MCF 10A (cell line): ENCODE results near the gene SERPINA3. TPM values are rescaled to one million over a fixed set of nuclear protein-coding genes. Genes with fewer than 3 reads are reported as not detected.
A peak's percentile ranks its signal among the peaks of the same experiment; 100 is the strongest.

Source experiments
- BruUV-seq: library from RNA; stranded (reverse); fragments of 400-500 nt; replicated peaks from 2 replicates; lab custom pipeline; 2021; lab: Mats Ljungman, UMichigan
- CTCF ChIA-PET: fragments of 300-600 bp; sonication (Branson Sonifier 250); formaldehyde crosslinking; extraction: SDS; loops from one replicate; lab custom pipeline; 2021; ENCODE audit warnings: antibody characterized with exemption, inconsistent platforms; lab: Yijun Ruan, JAX
- POLR2A ChIA-PET: fragments of 300-600, 350-650 bp; sonication (Branson Sonifier 250); formaldehyde crosslinking; extraction: SDS; loops from one replicate; lab custom pipeline; 2020; ENCODE audit warnings: antibody characterized with exemption, inconsistent platforms; lab: Yijun Ruan, JAX
- DNase-seq: peaks from one replicate; pipeline ENCODE4 v3.0.0-alpha.2; 2018; ENCODE audit not compliant: unreplicated experiment
- H3K27ac Mint-ChIP-seq: one replicate; pipeline ENCODE4 v1.8.0; 2022; ENCODE audit warnings: mild to moderate bottlenecking, low read depth, mixed read lengths; ENCODE audit not compliant: unreplicated experiment
- H3K27me3 Mint-ChIP-seq: one replicate; pipeline ENCODE4 v1.8.0; 2022; ENCODE audit warnings: mixed read lengths; ENCODE audit not compliant: insufficient read depth, unreplicated experiment
- H3K36me3 Mint-ChIP-seq: one replicate; pipeline ENCODE4 v1.8.0; 2022; ENCODE audit warnings: mild to moderate bottlenecking, moderate library complexity, mixed read lengths; ENCODE audit not compliant: insufficient read depth, unreplicated experiment
- H3K4me1 Mint-ChIP-seq: one replicate; pipeline ENCODE4 v1.8.0; 2022; ENCODE audit warnings: mixed read lengths; ENCODE audit not compliant: insufficient read depth, unreplicated experiment
- H3K4me3 Mint-ChIP-seq: one replicate; pipeline ENCODE4 v1.8.0; 2022; ENCODE audit warnings: mild to moderate bottlenecking, moderate library complexity, mixed read lengths; ENCODE audit not compliant: unreplicated experiment
- H3K9me3 Mint-ChIP-seq: one replicate; pipeline ENCODE4 v1.8.0; 2022; ENCODE audit warnings: mixed read lengths; ENCODE audit not compliant: unreplicated experiment
- intact Hi-C: fragments of 100-400 bp; cut with micrococcal nuclease; formaldehyde crosslinking; loops from 2 replicates; pipeline ENCODE4 v1.14.1; 2022
- total RNA-seq: library from RNA; stranded (reverse); gene quantifications from 2 replicates; pipeline ENCODE4 v1.2.3, GENCODE V29; 2022
- TF ChIP-seq, protein P1 (sequence below): fragments of 200-600 bp; IDR thresholded peaks from one replicate; pipeline ENCODE4 v1.8.0; 2022; ENCODE audit warnings: antibody characterized with exemption, mild to moderate bottlenecking; ENCODE audit not compliant: unreplicated experiment

SERPINA3 gene
- total RNA-seq, 1 experiment from 2014 or later = 44.5 TPM

DNA sequence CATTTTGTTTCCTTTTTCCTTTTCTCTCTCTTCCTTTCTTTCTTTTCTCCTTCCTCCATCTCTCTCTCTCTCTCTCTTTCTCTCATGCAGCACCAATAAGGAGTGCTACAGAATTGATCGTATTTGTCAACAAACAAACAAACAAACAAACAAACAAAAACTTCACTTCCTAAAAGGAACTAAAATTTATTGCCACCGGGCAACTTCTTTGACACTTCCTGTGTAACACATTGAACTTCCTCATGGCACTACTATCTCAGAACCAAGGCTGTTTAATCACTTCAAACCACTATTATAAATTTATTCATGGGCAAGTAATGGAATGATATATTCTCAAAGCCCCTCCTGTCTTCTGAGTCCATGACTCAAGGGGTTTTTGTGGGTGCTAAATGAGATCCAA is 51.3 kb downstream of the SERPINA3 start:
- BruUV-seq = no TSS peak
- Mint-ChIP-seq H3K4me3 (no peak overlapping the region), H3K4me1 (peaks cover 7% of the 10 kb centered on the region), H3K27ac (no peak overlapping the region), H3K36me3 (no peaks in the 10 kb centered on the region), H3K27me3 (no peaks in the 10 kb centered on the region), H3K9me3 (peaks cover 7% of the 10 kb centered on the region)
- ChIA-PET CTCF (no interaction called here), POLR2A (no interaction called here)
- intact Hi-C loops = no loop called here
- TF ChIP-seq, protein P1, sequence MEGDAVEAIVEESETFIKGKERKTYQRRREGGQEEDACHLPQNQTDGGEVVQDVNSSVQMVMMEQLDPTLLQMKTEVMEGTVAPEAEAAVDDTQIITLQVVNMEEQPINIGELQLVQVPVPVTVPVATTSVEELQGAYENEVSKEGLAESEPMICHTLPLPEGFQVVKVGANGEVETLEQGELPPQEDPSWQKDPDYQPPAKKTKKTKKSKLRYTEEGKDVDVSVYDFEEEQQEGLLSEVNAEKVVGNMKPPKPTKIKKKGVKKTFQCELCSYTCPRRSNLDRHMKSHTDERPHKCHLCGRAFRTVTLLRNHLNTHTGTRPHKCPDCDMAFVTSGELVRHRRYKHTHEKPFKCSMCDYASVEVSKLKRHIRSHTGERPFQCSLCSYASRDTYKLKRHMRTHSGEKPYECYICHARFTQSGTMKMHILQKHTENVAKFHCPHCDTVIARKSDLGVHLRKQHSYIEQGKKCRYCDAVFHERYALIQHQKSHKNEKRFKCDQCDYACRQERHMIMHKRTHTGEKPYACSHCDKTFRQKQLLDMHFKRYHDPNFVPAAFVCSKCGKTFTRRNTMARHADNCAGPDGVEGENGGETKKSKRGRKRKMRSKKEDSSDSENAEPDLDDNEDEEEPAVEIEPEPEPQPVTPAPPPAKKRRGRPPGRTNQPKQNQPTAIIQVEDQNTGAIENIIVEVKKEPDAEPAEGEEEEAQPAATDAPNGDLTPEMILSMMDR = no peak
- no peak for DNase-seq

DNA sequence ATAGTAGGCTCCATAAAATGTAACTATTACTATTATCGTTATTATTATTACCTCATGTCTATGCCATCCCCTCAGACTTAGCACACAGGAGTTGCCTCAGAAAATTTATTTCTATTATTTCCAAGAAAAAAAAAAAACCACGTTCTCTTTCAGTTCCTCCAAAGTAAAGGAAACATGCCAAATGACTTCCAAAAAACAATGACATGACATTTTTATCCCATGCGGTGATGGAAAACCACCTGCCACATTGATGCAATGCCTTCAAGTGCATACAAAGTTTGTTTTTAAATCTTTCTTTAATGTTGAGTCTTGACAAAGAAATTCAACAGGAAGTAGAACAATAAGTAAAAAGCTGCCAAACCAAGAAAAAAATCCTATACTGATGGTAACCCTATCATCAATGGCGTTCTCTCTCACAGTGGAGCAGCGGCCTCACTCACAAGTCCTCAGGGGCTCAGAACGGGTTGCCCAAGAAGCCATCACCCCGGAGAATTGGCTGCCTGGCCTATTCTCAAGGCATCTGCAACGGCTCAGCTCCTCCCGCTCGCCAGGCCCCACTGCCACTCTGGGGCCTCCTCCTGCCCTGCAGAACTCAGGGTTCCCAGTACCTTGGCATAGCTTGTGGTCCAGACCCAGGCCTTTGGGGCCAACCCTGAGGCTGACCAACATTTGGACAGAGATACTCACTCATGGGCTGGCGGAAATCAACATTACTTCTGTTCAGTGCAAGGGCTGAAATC is 51.9 kb downstream of the SERPINA3 start:
- TF ChIP-seq, protein P1 = no peak
- POLR2A ChIA-PET = no interaction called here
- CTCF ChIA-PET = interaction anchor here (0.6 to 0.7 kb wide), 2 partner anchors 115 to 633 kb away, joined by 3 to 4 read pairs; no protein-coding TSS in a partner anchor
- no peak overlapping the region for H3K4me3 Mint-ChIP-seq
- no peaks in the 10 kb centered on the region for H3K36me3 Mint-ChIP-seq
- no peak overlapping the region for H3K27ac Mint-ChIP-seq
- peaks cover 7% of the 10 kb centered on the region for H3K9me3 Mint-ChIP-seq
- intact Hi-C loops = no loop called here
- peaks cover 7% of the 10 kb centered on the region for H3K4me1 Mint-ChIP-seq
- DNase-seq = no peak
- BruUV-seq = no TSS peak
- no peaks in the 10 kb centered on the region for H3K27me3 Mint-ChIP-seq

DNA sequence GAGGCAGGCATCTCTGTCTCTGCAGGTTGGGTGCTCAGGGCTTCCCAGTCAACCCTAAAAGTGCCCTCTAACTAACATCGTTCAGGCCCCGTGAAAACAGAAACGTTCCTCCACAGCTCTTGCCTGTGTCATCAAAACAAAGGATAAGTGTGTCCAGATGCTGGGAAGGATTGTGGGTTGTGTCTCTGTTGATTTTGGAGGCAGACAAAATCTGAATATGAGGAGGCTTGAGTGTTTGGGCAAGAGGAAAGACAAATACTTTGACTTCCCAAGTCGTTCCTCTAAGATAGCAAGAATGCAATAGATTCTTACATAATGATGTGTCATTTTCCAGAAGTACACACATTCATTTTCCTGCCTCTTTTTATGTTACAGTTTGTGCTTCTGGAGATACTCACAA is 52.9 kb downstream of the SERPINA3 start:
- Mint-ChIP-seq H3K36me3 (no peaks in the 10 kb centered on the region), H3K27ac (no peak overlapping the region), H3K4me3 (no peak overlapping the region), H3K27me3 (no peaks in the 10 kb centered on the region), H3K9me3 (peaks cover 7% of the 10 kb centered on the region), H3K4me1 (peaks cover 7% of the 10 kb centered on the region)
- POLR2A ChIA-PET = interaction anchor here (1.3 kb wide), 1 partner anchor 10 kb away, joined by 3 read pairs; no protein-coding TSS in a partner anchor
- CTCF ChIA-PET = no interaction called here
- TF ChIP-seq, protein P1 = no peak
- no TSS peak for BruUV-seq
- DNase-seq = peak; percentile 64
- intact Hi-C loops = no loop called here

DNA sequence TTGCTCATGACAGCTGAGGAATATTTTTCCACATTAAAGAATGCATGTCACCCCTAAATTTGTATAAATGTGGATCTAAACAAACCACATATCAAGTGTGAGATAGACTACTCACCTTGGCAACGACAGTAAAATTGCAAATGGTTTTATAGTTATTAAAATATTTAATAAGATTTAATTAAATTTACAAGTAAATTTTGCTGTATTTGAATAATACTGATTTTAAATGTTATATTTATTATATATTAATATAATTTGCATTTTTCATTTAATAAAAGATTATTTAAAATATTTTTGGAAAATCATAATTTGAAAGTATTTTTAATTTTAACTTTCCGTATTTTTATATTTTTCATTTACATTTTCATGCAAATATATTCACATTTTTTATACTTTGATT is 53.4 kb downstream of the SERPINA3 start:
- no peaks in the 10 kb centered on the region for H3K36me3 Mint-ChIP-seq
- H3K9me3 Mint-ChIP-seq = peaks cover 7% of the 10 kb centered on the region
- no peaks in the 10 kb centered on the region for H3K27me3 Mint-ChIP-seq
- CTCF ChIA-PET = no interaction called here
- H3K27ac Mint-ChIP-seq = no peak overlapping the region
- peaks cover 7% of the 10 kb centered on the region for H3K4me1 Mint-ChIP-seq
- POLR2A ChIA-PET = interaction anchor here (1.1 to 1.3 kb wide), 2 partner anchors 10 to 13 kb away, joined by 3 read pairs; no protein-coding TSS in a partner anchor
- TF ChIP-seq, protein P1 = no peak
- BruUV-seq = no TSS peak
- no peak for DNase-seq
- no peak overlapping the region for H3K4me3 Mint-ChIP-seq
- intact Hi-C loops = no loop called here
